Measurements from ENCODE around the gene DNAH6.
"Not testable (repeated sequence)": the region's sequence is repeated elsewhere in the genome, so short reads cannot be mapped to it uniquely, and the experiment has no call there.

Gene DNAH6

DNA sequence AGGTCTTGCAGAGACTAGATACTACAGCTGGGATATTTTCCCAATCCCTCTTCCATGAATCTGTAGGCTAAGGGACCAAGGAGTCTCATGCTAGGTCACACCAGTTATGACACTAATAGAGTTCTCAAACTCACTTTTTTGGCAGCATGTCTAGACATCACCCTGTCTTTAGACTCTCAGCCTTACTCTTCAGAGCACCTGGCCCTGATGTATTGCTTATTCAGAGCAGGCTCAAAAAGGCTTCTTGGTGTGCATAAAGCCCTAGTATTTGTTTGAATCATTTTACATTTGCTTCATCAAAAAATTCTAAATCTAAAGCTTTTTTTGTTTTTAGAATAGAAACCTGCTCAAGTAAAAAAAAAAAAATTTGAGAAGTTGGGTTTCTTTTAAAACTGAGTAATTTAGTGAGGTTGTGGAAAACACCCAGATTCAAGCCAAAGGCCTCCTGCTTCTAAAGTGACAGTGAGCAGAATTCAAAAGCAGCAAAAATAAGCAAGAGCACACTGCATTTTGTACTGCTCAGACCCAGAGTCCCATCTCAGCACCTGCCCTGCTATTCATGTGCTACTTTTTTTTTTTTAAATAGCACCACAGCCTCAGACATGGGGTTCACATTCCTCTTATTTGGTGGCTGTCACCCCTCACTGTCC lies 18.0 kb upstream of the DNAH6 start:
- DNase-seq: no peak

DNA sequence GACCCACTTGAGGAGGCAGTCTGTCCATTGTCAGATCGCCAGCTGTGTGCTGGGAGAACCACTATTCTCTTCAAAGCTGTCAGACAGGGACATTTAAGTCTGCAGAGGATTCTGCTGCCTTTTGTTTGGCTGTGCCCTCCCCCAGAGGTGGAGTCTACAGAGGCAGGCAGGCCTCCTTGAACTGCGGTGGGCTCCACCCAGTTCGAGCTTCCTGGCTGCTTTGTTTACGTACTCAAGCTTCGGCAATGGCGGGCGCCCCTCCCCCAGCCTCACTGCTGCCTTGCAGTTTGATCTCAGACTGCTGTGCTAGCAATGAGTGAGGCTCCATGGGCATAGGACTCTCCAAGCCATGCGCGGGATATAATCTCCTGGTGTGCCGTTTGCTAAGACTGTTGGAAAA lies 5.3 kb upstream of the DNAH6 start:
- not testable (repeated sequence) for DNase-seq

DNA sequence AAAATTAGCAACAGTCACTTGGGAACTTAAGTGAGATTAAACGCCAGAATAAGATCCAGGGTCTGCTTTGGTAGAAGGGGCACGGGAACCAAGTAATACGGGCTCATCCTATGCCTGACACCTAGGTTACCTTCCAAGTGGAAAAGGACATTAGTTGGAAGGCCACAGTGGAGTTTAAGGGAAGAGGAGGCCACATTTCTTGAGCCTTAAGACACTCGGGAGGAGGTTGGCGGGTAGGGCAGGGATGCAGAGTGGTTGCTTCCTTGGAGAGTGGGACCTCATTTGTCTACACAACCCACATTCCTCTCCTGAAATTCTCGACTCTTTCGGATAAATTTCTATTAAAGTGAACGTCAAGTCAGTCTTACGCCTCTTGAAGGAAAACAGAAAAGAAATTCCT lies 510 bp upstream of the DNAH6 start:
- DNase-seq: no peak

DNA sequence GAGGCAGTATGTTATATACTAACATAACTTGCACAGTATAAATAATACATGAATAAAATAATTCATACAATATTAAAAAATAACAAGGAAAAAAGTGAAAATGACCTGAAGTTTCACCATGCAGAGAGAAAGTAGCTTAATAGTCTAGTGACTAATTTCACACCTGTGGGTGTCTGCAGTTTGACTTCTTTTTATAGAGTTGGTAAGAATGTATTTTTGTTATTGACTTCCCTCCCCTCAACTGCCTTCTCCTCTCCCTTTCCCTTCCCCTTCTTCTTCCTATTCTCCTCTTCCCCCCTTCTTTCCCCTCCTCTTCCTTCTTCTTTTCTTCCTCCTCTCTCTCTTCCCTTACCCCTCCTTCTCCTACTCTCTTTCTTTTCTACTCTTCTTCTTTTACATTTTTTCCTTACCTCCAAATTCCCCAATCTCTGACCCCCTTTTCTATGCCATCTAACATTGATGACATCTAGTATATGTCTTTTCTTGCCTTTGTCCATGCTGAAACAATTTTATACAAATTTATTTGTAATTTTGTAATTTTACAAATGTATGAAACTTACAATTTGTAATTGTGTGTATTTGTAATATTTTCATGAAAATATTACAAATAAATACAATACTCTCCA lies 3.1 kb downstream of the DNAH6 start:
- no peak for DNase-seq

DNA sequence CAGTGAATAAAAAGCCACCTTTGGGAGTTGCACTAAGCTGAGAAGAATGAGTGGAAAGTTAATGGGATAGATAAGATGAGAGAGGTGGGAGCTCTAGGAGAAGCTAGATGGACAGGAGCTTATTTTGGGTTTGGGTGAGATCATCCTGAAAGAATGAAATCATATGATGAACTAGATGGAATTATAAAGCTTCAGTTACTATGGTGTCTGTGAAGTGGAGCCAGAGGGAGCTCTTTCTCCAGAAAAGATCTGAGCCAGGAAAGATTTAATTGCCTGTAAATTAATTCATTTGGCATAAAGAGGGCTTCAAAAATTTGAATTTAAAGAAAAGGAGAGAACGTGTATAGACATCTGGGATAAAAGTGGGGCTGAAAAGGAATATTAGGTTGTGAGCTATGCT lies 10.3 kb downstream of the DNAH6 start:
- no peak for DNase-seq

DNA sequence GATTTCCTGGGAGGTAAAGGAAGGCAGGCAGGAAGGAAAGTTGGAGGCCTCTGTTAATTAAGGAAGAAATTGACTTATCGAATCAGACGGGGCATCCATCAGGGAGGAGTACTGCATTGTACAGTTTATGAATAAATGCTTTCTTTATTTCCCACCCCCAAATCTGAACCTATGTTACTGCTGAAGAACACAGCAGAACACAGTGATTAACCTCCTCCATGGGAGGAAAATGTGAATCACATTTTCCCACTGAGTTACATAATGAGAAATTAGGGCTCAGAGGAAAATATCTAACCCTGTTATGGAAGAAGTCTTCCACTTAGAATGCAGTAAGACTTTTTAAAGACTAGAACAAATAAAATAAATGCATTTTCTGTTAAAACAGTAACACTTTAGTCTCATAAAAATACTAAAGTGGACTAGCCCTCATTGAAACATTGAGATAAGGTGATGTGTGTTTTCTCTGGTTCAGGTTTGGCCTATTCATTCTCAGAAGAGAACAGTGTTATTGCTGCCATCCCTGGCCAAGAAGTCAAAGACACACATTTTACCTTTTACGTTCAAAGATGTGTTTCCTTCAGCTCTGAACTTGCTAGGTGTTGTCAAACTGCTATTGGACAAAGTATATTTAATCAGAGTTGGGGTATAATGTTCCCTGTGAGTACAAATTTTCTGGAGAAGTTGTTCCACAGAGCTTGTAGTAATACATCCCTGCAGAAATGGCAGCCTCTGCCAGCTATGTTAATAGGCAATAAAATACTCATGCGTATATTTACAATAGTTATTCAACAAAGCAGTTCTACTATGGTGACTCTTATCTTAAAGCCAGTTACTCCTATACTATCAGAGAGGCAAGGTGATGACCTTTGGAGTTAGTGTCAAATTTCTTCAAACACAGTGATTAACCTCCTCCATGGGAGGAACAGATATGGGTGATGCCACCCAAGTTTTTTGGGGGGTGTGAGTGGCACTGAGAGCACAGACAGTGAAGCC lies 11.1 kb downstream of the DNAH6 start:
- DNase-seq: peak in 1 of 3 donors; percentile 17

DNA sequence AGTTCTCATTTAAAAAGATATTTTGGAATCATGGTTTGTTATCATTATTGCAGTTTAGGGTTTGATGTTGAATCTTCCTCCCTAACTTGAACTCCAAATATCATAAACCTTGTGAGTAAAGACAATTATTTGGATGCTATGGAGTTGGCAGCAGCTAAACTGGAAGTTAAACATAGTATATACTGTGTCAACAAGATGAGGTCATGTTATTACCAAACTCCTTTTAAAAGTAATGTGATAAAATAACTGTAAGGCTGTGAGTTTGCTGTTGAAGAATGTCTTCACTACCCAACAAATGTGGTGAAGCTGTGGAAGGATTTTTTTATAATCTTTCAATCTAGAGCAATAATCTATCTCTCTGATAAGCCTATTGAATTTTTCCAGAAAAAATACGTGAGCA lies 16.0 kb downstream of the DNAH6 start:
- peak in 1 of 3 donors; percentile 5 for DNase-seq

DNA sequence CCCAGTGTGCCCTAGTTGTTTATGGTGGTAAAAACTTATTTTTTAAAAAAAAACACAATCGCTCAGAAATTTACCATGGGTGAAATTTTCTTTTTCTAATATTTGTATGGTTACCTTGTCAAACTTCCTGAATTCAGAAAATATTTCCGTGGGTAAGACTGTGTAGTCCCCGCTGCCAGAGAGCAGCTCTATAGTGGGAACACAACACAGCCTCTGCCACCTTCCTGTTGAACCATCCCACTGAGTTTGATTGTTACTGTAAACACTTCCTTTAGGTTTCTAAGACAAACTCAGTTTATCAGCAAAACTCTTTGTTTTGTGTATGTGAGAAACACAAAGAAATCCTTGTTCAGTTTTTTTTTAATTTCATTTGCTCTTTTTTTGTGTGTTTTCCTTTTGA lies 17.9 kb downstream of the DNAH6 start:
- DNase-seq: no peak

DNA sequence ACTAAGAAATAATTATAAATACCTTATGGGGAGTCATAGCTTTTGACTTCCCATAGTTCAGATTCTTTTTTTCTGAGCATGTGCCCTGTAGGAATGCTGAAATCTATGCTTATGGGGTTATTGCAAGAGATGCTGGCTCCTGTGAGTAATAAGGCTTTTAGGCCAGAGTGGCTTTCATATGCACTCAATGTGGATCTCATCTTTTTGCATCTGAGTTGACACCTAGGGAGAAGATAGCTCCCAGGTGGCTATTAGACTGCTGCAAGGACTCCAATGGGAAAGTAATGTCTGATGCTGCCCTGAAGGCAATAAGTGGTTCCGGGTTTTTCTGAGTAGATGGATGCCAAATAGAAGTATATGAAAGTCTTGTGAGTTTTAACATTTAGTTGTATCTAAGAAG lies 21.0 kb downstream of the DNAH6 start:
- DNase-seq: peak in 1 of 3 donors; percentile 5

DNA sequence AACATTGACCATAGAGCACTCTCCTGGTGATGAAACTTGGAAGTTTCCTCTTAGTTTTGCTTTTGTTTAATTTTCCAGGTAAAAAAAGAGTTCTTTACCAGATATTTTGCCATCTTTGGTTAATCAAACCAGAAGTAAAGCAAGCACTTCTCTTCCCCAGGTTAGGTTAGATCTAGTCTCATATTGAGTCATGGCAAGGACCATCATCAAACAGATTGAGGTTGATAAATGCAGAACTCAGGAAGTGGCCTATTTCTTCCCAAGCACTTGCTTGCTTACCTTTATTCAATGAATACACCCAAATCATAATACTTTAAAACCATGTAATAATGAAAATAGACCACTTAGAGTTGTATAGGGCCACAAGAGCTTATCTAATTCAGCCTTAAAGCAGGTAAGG lies 23.4 kb downstream of the DNAH6 start:
- DNase-seq: no peak

DNA sequence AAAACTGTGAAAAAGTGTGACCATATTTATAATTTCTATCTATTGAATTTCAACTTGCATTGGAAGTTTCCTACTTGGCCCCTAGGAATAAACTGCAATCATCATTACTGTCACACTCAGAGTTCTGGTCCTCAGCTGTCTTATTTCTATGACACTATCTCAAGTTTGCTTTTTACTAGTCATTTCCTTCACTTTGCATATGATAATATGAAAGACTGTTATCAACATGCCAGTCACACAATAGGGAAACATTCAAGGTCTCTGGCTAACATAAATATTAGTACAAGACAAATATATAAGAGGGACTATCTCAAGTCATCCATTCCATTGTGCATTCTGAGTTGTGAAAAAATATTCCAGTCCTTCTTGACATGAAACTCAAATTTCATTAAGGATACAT lies 28.7 kb downstream of the DNAH6 start:
- DNase-seq: no peak

DNA sequence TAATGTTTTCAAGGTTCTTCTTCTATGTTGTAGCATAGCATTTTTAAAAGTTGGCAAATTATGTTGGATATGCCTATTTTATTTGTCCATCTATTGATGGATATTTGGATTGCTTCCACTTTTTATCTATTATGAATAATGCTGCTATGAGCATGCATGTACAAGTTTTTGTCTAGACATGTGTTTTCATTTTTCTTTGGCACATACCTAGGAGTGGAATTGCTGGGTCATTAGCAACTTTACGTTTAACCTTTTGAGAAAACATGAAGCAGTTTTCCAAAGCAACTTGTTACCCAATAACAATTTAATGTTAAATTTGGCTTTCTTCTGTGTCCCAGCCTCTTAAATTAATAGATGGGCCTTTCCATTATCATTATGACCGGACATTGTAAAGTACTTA lies 30.3 kb downstream of the DNAH6 start:
- DNase-seq: no peak

DNA sequence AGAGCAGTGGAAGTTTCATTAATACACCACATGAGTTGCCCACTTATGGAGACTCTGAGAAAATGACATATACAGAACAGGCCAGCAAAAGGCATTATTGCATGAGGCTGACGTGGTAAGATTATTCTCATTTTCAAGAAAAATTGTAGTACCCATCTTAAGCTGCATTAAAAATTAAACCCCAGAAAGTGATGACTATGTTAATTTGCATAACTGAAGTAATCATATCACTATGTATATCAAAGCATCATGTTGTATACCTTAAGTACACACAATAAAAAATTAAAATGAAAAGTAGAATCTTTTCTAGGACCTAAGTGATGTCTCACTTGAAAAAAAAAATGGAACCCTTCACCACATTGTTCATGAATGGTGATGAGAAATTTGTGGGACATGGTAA lies 32.0 kb downstream of the DNAH6 start:
- no peak for DNase-seq

DNA sequence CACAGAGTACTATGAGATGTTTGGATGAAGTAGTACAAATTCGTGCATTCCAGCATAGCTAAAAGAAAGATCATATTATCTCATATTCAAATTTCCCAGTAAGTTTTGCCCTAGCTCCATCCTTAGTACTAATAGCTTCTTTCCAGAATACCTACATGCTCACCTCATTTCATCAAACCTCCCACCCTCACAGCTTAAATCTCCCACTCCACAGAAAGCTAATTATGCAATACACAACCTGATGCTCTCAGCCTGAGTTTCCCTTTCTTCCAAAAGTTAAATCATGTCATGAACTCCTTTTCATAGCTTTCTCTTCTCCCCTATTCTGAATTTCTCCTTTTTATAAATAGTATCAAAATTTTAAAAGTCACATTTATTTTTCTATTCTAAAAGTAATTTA lies 34.6 kb downstream of the DNAH6 start:
- no peak for DNase-seq

DNA sequence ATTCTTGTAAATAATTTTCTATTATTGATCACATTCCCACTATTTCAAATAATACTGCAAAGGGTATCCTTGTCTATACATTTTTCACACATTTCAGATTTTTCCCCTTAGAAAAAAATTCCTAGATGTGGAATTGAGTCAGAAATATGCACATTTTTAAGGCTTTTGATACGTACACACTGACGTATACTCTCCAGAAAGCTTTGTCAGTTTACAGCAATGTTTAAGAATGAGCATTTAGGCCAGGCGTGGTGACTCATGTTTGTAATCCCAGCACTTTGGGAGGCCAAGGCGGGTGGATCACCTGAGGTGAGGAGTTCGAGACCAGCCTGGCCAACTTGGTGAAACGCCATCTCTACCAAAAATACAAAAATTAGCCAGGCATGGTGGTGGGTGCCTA lies 35.2 kb downstream of the DNAH6 start:
- not testable (repeated sequence) for DNase-seq

DNA sequence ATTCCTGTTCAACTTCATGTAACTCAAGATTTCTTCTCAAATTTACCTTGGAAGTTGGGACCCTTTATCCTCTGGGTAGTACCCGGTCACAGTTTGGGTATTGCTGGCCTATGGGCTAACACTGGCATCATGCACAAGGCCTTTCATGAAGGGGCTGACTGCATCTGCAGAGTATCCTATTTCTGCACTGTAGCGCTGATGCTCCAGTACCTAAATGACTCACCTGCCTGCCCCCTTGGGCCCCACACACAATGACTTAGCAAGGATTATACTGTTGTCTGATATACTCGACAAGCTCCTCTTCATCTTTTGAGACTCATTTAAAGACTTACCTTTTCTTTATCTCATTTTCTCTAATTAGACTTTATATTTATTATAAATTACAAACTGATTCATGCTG lies 39.9 kb downstream of the DNAH6 start:
- DNase-seq: no peak

DNA sequence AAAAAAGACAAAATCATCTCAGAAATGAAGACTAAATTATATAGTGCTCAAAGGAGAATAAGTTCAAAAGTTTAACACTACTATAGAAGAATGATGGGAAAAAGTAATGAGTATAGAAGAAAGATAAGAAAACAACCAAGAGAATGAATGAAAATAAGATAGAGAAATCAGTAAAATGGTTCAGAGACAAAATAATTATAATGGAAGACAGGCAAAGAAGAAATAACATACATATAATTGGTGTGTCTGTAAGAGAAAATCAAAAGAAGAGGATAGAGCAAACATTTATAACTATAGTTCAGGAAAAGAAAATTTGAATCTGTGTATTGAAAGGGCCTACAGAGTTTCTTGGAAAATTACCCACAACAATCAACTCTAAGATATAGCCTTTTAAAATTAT lies 43.5 kb downstream of the DNAH6 start:
- no peak for DNase-seq

DNA sequence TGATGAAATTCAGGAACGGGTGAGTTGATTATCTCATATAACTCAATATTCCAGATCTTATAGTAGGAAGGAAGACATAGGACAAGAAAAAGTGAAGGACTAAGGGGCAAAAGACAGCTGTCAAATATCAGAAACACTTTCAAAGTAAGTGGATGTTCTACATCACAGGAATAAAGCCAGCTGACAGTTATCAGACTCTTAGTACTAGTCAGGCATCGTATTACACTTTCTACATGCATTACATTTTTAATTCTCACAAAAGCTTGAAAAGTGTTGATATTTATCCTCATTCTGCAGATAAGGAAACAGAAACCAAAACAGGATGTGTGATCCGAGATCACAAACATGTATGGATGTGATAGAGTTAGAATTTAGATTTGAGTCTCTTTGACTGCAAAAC lies 63.4 kb downstream of the DNAH6 start:
- no peak for DNase-seq

DNA sequence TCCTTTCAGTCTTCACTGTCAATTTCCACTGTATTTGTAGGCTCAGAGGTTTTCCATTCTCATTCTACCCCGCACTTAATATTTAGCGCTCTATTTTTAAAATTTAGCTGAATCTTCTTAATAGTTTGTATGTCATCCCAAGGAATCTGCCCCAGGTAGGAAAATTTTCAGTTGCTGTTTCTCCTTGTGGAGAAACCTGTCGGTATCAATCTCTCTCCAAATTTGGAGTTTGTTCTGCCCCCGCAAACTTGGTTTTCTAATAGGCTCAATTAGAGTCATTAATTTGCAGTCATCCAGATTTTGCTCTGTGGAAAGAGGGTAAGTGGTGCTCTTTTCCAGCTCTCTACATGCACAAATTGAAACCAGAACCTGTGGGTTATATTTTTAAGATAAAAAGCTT lies 87.6 kb downstream of the DNAH6 start:
- DNase-seq: no peak

DNA sequence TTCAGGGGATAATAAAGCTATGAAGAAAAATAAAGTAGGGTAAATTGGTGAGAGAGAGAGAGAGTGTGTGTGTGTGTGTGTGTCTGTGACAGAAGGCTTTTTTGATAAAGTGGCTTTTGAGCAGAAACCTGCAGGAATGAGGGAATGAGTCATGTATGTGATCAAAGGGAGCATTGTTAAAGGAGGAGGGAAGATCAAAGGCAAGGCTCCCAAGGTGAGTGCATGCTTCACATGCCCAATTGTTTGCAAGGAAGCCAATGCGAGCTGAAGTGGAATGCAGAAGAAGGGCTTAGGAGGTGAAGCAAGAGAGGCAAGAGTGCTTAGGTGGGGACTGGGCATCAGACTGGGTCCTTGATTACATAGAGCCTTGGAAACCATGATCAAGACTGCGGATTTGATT lies 96.8 kb downstream of the DNAH6 start:
- no peak for DNase-seq

DNA sequence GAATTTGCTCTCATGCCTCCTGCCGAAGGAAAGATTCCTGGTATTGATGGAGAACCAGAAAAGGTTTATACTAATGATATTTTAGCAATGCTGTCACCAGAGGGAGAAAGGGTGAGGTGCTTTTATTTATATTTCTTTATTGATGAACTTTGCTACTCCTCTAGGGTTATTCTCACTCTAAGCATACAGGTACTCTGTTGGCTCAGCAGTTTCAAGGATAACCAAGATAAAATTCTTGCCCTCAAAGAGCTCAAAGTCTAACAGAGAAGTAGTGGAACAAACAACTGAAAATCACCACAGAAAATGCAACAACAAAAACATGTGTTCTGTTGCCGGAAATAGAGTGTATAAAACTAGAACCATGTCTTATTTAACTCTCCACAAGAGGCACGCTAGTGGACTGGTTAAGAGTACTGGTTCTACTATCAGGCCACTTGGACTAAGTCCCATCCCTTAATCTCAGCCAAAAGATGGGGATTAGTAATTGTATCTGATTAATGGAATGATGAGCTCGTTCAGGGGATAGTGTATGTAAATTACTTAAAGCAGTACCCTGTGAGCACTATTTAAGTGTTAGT lies 103.6 kb downstream of the DNAH6 start:
- DNase-seq: no peak

DNA sequence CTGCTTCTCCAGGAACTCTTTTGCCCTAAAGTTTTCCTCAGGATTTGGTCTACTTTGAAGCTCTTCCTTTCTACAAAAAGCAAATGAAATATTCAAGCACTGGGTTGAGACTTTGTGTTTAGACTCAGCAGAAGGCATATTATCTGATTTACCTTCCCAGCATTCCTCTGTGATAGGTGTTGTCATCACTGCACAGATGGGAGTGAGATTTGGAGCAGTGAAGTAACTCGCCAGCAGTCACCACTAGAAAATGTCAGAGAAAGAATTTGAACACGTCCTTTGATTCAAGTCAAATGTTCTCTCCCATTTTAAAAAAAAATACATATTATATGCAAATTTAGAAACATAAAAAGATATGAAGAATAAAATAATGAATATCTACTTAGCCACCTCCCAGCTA lies 112.2 kb downstream of the DNAH6 start:
- no peak for DNase-seq

DNA sequence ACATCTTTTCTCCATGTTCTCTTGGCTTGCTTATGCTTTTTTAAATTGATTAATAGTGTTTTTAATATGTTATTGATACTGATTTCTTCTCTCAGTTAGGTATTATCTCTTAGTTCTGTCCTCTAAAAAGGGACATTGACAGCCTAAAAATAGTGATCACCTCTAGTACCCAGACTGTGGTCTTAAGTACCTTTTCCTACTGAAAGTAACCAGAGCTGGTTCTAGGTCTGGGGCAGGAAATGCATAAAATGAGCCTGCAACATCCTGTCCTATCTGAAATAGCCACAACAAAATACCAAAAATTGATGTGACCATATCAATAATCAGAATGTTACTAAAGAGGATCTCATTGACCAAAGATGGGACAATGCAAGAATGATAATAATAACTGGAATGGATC lies 113.3 kb downstream of the DNAH6 start:
- DNase-seq: no peak

DNA sequence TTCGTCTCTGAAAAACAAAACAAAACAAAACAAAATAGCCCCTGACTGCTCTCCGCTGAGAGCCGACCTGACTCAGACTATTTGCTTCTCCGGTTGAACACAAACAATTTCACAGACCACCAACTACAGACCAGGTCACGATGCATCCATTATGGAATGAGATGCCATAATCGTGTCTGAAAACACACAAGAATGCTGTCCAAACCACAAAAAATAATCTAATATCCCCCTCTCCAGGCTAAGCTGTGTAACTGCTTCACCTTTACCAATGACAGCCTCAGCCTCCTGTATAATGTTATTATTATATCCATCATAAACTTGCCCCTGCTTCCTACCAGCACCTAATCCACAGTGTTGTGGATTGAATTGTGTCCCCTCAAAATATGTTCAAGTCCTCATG lies 114.7 kb downstream of the DNAH6 start:
- peak in 2 of 3 donors; percentile 2 to 11 for DNase-seq

Data from suppressor macrophage treated with lipopolysaccharide for 1 hour (primary cell).